NT2/D1 (cell line): ENCODE measurements around the gene PCYOX1L.

Source experiments
- YY1 ChIP-seq: IDR thresholded peaks from 2 replicates; pipeline ENCODE4 v1.6.1; 2011; ENCODE audit not compliant: insufficient read length, insufficient read depth
- ZNF274 ChIP-seq: IDR thresholded peaks from 2 replicates; pipeline ENCODE4 v1.6.1; 2011; ENCODE audit warnings: mild to moderate bottlenecking, low read depth, low read length

- TF ChIP-seq ZNF274: no peak
- no peak for TF ChIP-seq YY1
Observed at GRCh38 chr5:149410721-149411432, 53.0 kb downstream of the PCYOX1L start.
